ENCODE data around the gene PALLD.

PALLD gene

GRCh38 chr4:168841000-168841671, 344.3 kb downstream of the PALLD start:
- Histone ChIP-seq H3K27me3 (ENCODE audit: insufficient read depth, low read depth, severe bottlenecking) (no peaks in the 10 kb centered on the region), H3K36me3 (no peaks in the 10 kb centered on the region), H3K4me3 (ENCODE audit: low read depth, low read length) (no peak overlapping the region), H3K9me3 (ENCODE audit: severe bottlenecking) (no peaks in the 10 kb centered on the region), H3K27ac (no peak overlapping the region)
- no peak for TF ChIP-seq CTCF (IDR thresholded peaks at IDR 0.05; ENCODE audit: low read depth, low read length)
- no peak for DNase-seq

- no peaks in the 10 kb centered on the region for H3K36me3 ChIP-seq
- H3K9me3 ChIP-seq (ENCODE audit: severe bottlenecking), result no peaks in the 10 kb centered on the region
- H3K27me3 ChIP-seq (ENCODE audit: insufficient read depth, low read depth, severe bottlenecking), result no peaks in the 10 kb centered on the region
- no peak overlapping the region for H3K4me3 ChIP-seq (ENCODE audit: low read depth, low read length)
- no peak for DNase-seq
- no peak for TF ChIP-seq CTCF (IDR thresholded peaks at IDR 0.05; ENCODE audit: low read depth, low read length)
- no peak overlapping the region for H3K27ac ChIP-seq
Measured at GRCh38 chr4:168841672-168842019, 344.8 kb downstream of the PALLD start.

GRCh38 chr4:168842186-168842585, 345.3 kb downstream of the PALLD start:
- no peak for TF ChIP-seq CTCF (IDR thresholded peaks at IDR 0.05; ENCODE audit: low read depth, low read length)
- H3K9me3 ChIP-seq (ENCODE audit: severe bottlenecking), result no peaks in the 10 kb centered on the region
- H3K4me3 ChIP-seq (ENCODE audit: low read depth, low read length), result no peak overlapping the region
- no peak for DNase-seq
- H3K36me3 ChIP-seq, result no peaks in the 10 kb centered on the region
- H3K27ac ChIP-seq, result no peak overlapping the region
- H3K27me3 ChIP-seq (ENCODE audit: insufficient read depth, low read depth, severe bottlenecking), result no peaks in the 10 kb centered on the region

GRCh38 chr4:168843635-168844034, 346.8 kb downstream of the PALLD start:
- Histone ChIP-seq H3K36me3 (no peaks in the 10 kb centered on the region), H3K27me3 (ENCODE audit: insufficient read depth, low read depth, severe bottlenecking) (no peaks in the 10 kb centered on the region), H3K4me3 (ENCODE audit: low read depth, low read length) (no peak overlapping the region), H3K9me3 (ENCODE audit: severe bottlenecking) (no peaks in the 10 kb centered on the region), H3K27ac (no peak overlapping the region)
- TF ChIP-seq CTCF (IDR thresholded peaks at IDR 0.05; ENCODE audit: low read depth, low read length), result no peak
- no peak for DNase-seq

- Histone ChIP-seq H3K4me3 (ENCODE audit: low read depth, low read length) (no peak overlapping the region), H3K36me3 (no peaks in the 10 kb centered on the region), H3K27me3 (ENCODE audit: insufficient read depth, low read depth, severe bottlenecking) (no peaks in the 10 kb centered on the region), H3K27ac (no peak overlapping the region), H3K9me3 (ENCODE audit: severe bottlenecking) (no peaks in the 10 kb centered on the region)
- DNase-seq, result no peak
- no peak for TF ChIP-seq CTCF (IDR thresholded peaks at IDR 0.05; ENCODE audit: low read depth, low read length)
Measured at GRCh38 chr4:168844353-168845049, 347.6 kb downstream of the PALLD start.

Data from WERI-Rb-1 (cell line).